Activated T-cell treated with anti-CD3 and anti-CD28 coated beads, Interleukin-2, amount 50 U/mL, for 72 hours (primary cell): ENCODE data around the gene CHPF. TPM values are rescaled to one million over a fixed set of nuclear protein-coding genes. Genes with fewer than 3 reads are reported as not detected.

Experiments used
- ATAC-seq, 2 donors: fragments of 150-1000 bp; cut with Tn5 transposase; replicated peaks in 1 of 2; 2 replicates each; pipeline ENCODE4 v1.10.0; 2021; ENCODE audit warnings: moderate library complexity in 2 of 2, mild to moderate bottlenecking in 1 of 2
- DNase-seq, 2 donors: peaks; one replicate each; pipeline ENCODE4 v3.0.0; 2021 to 2022; ENCODE audit warnings: mixed read lengths in 1 of 2
- H3K27ac Mint-ChIP-seq: one replicate; pipeline ENCODE4 v1.8.0; 2022; ENCODE audit warnings: mild to moderate bottlenecking, moderate library complexity, mixed read lengths
- H3K27me3 Mint-ChIP-seq: one replicate; pipeline ENCODE4 v1.8.0; 2022; ENCODE audit warnings: low read depth, mixed read lengths
- H3K36me3 Mint-ChIP-seq, 2 donors: one replicate each; pipeline ENCODE4 v1.8.0; 2022; ENCODE audit warnings: mixed read lengths in 2 of 2, mild to moderate bottlenecking in 1 of 2; ENCODE audit not compliant: insufficient read depth in 2 of 2
- H3K4me1 Mint-ChIP-seq: one replicate; pipeline ENCODE4 v1.8.0; 2022; ENCODE audit warnings: low read depth, mixed read lengths
- H3K4me3 Mint-ChIP-seq, 2 donors: one replicate each; pipeline ENCODE4 v1.8.0; 2022; ENCODE audit warnings: mild to moderate bottlenecking in 2 of 2, mixed read lengths in 2 of 2, moderate library complexity in 2 of 2
- H3K9me3 Mint-ChIP-seq, 2 donors: one replicate each; pipeline ENCODE4 v1.8.0; 2022; ENCODE audit warnings: mixed read lengths in 2 of 2
- total RNA-seq, 2 donors: library from RNA; stranded (reverse); gene quantifications; one replicate each; pipeline ENCODE4 v1.2.3, GENCODE V29; 2022

The CHPF gene
- total RNA-seq, 2 donors from 2014 or later = 24.7 to 25.5 TPM

DNA sequence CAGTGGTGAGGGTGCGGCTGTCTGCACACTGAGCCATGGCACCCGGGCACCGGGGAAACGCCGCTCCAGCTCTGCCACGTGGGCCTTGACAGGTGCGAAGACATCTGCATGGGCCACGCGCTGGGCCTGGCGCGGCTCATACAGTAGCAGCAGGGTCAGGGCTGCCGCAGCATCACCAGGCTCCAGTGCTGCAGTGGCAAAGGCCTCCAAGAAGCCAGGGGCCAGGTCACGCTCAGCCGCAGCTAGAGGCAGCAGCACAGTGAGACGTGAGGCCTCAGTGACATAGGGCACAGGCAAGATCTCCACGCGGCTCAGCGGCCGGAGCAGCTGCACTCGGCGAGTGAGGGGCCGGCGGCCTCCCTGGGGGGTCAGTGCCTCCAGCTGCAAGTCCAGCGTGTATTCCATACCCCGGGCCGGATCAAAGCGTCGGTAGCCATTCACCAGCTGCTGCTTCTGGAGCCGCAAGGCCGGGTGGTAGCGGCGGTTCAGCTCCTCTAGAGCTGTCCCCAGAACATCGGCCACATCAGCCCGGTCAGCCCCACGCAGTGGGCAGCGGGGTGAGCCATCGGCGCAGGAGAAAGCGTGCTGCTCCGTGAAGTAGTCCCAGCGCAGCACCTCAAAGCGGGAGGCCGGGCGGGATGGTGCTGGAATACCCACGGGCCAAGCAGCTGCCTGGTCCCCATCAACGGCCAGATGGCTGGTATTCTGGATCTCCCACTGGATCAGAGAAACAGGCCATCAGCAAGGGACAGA lies 3.5 kb downstream of the CHPF start:
- no peak overlapping the region for H3K4me3 Mint-ChIP-seq
- H3K27ac Mint-ChIP-seq = no peak overlapping the region
- H3K27me3 Mint-ChIP-seq = peaks cover 9% of the 10 kb centered on the region
- H3K36me3 Mint-ChIP-seq = peaks cover 0 to 2% of the 10 kb centered on the region in 2 donors
- H3K4me1 Mint-ChIP-seq = peaks cover 20% of the 10 kb centered on the region
- ATAC-seq (no peak), DNase-seq (no peak)
- H3K9me3 Mint-ChIP-seq = no peaks in the 10 kb centered on the region

DNA sequence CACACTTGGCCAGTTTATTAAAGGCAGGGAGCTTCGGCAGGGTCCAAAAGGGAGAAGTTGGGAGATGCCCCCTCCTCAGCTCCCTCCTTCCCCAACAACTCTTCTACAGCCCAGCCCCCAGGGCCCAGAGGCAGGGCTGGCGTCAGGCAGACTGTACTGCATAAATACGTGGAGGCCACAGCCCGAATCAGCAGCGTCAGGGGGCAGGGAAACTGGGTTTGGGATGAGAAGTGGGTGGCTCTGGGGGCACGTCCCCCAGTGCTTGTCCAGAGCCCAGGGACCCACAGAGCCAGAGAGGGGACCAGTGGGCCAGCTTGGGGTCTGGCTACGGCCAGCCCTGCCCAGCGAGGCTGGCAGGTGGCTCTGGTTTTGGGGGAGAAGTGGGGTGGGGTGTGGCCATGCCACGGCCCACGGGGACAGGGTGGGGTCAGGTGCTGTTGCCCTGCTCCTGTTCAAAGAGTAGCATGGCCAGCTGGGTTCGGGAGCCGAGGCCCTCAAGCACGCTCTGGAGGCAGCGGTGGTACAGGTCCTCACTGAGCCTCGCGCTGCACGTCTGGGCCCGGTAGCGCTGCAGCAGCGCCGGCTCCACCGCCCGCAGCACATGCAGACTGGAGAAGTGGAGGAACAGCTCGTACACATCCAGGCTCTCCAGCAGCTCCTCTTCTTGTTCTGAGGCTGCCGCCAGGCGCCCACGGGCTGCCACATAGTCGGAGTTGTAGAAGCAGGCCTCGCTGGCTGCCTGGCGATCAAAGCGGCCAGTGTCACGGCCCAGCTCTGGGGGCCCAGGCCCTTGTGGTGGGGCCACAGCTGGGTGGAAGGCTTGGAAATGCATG lies 4.4 kb downstream of the CHPF start:
- peaks cover 0 to 2% of the 10 kb centered on the region in 2 donors for H3K36me3 Mint-ChIP-seq
- H3K27ac Mint-ChIP-seq = no peak overlapping the region
- no peaks in the 10 kb centered on the region for H3K9me3 Mint-ChIP-seq
- no peak overlapping the region for H3K4me3 Mint-ChIP-seq
- peaks cover 12% of the 10 kb centered on the region for H3K4me1 Mint-ChIP-seq
- DNase-seq = no peak
- ATAC-seq = no peak
- H3K27me3 Mint-ChIP-seq = no peaks in the 10 kb centered on the region

DNA sequence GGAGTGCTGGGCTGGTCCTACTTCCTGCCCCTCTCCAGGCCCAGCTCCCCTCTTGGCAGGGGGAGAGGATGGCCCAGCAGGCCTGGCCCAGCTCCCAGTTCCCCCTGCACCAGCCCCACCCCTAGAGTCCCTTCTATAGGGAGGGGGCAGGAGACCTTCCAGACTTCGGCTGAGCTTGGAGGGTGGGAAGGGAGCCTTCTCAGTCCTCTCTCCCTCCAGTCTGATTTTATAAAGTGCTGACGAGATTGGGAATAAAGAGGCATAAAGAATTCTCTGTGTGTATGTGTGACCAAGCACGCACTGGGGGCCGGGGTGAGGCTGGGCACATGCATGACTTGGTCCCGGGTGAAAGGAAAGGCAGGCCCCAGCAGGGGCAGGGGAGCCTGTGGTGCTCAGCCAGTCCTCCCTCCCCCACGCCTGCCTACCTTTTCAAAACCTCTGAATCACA lies 5.1 kb downstream of the CHPF start:
- Mint-ChIP-seq H3K27ac (no peak overlapping the region), H3K27me3 (no peaks in the 10 kb centered on the region), H3K9me3 (no peaks in the 10 kb centered on the region), H3K4me3 (no peak overlapping the region), H3K4me1 (peaks cover 10% of the 10 kb centered on the region), H3K36me3 (peaks cover 0 to 2% of the 10 kb centered on the region in 2 donors)
- ATAC-seq (no peak), DNase-seq (no peak)

DNA sequence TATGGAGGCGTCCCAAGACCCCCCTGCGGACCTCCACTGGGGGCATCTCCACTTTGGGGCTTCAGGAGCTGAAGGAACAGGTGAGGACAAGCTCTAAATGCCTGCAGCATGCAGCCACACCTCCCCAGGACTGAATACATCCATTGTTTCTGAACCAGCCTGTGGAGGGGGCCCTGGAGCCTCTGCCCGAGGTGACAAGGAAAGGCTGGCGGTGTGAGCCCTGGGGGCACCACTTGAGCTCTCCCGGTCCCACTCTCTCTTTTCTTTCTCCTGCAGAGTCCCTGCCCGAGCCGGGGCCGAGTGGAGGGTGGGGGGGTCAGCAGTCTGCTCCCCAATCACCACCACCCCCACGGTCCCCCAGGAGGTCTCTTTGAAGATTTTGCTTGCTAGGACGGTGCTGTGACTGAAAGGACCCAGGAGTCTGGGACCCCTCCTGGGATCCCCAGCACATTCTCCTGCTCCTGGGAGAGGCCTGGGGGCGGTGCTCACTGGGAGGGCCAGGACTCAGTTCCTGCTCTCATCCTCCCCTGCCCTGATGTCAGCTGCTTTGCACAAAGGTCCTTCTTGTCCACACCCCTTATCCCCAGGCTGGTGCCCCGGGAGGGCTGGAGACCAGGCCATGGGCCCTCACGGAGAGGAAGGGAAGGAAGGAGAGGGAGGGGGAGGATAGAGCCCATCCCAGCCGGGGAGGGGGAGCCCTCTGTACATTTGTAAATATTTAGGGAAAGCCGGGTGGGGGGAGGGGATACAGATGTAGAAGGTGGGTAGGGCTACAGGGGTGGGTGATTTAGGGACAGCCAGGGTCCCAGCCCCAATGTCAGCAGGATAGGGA lies 5.7 kb downstream of the CHPF start:
- Mint-ChIP-seq H3K27me3 (no peaks in the 10 kb centered on the region), H3K36me3 (peaks cover 0 to 2% of the 10 kb centered on the region in 2 donors), H3K27ac (no peak overlapping the region), H3K4me3 (no peak overlapping the region), H3K9me3 (no peaks in the 10 kb centered on the region), H3K4me1 (peaks cover 10% of the 10 kb centered on the region)
- ATAC-seq (no peak), DNase-seq (no peak)

DNA sequence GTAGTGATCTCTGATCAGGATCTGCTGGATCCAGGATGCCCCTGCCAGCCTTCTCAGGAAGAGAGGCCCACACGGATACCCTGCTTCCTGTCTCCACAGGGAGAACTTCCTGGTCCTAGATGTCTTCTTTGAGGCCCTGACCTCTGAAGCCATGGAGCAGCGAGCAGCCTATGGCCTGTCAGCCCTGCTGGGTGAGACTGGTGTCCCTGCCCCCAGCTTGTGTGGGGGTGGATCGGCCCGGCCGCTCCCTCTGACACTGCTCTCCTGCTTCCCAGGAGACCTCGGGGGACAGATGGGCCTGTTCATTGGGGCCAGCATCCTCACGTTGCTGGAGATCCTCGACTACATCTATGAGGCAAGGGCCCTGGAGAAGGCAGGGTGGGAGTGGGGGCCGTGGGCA lies 6.6 kb downstream of the CHPF start:
- Mint-ChIP-seq H3K9me3 (no peaks in the 10 kb centered on the region), H3K27me3 (no peaks in the 10 kb centered on the region), H3K4me1 (peaks cover 3% of the 10 kb centered on the region), H3K36me3 (peaks cover 0 to 2% of the 10 kb centered on the region in 2 donors), H3K27ac (no peak overlapping the region), H3K4me3 (no peak overlapping the region)
- DNase-seq (no peak), ATAC-seq (no peak)

DNA sequence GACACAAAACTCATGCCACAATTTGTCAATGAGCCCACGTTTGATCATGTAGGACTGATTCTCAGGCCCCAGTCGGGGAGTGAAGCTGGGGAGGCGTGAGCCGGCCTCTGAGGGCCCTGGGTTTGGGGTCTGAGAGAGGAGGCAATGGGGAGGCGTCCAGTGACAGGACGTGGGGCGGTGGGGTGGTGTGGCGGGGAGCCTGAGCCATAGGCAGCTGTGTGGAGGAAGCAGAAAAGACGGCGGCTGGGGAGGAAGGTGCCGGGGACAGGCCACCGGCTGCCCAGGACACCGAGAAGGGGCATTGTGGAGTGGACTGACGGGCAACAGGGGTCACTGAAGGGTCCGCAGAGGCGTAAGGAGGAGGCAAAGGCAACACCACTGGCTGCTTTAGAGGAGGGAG lies 7.2 kb downstream of the CHPF start:
- Mint-ChIP-seq H3K4me1 (no peaks in the 10 kb centered on the region), H3K4me3 (no peak overlapping the region), H3K9me3 (no peaks in the 10 kb centered on the region), H3K27me3 (peaks cover 3% of the 10 kb centered on the region), H3K27ac (no peak overlapping the region), H3K36me3 (peaks cover 0 to 2% of the 10 kb centered on the region in 2 donors)
- no peak for DNase-seq
- ATAC-seq = no peak

DNA sequence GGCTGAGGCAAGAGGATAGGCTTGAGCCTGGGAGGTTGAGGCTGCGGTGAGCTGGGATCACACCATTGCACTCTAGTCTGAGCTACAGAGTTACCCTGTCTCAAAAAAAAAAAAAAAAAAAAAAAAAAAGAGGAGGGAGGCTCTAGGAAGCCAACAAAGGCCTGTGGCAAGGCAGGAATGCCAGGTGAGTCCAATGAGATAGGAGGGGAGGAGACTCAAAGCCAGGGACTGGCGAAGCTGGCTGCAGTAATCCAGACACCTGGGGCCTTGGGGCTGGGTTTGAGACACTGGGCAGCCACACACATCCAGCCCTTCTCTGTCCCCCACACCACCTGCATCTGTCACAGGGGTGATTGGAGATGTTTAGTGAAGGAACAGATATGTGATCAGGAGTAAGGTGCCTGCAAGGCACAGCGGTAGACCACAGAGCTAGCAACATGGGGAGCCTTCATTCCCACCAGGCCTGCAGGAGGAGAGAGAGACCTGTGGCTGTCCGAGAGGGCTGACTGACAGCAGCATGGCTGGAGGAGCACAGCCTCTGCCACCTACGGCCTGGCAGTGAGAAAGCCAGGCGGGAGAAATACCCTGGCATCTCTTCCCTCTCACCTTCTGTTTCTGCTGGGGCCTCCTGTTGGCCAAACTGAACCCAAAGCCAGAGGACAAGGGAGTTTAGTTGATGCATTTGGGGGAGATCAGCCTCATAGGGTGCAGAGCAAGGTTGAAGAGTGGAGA lies 9.5 kb downstream of the CHPF start:
- H3K4me3 Mint-ChIP-seq = no peak overlapping the region

DNA sequence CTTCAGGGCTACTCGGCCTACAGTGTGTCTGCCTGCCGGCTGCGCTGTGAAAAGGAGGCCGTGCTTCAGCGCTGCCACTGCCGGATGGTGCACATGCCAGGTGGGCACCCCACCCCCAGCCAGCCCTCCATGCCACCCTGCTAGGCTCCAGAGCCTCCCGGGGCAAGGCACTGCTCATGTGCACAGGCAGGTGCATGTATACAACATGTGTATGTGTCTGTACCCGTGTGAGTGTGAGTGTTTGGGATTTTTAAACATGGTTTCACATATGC lies 11.3 kb downstream of the CHPF start:
- Mint-ChIP-seq H3K9me3 (no peaks in the 10 kb centered on the region), H3K27me3 (peaks cover 44% of the 10 kb centered on the region), H3K4me3 (no peak overlapping the region), H3K36me3 (no peaks in the 10 kb centered on the region), H3K4me1 (peaks cover 7% of the 10 kb centered on the region), H3K27ac (no peak overlapping the region)
- ATAC-seq (no peak), DNase-seq (no peak)

More for the DNA sequence above, 9.5 kb downstream of the CHPF start:
- no peak for ATAC-seq
- peaks cover 7% of the 10 kb centered on the region for H3K4me1 Mint-ChIP-seq
- DNase-seq = no peak
- H3K27me3 Mint-ChIP-seq = peaks cover 26% of the 10 kb centered on the region
- H3K27ac Mint-ChIP-seq = no peak overlapping the region
- H3K36me3 Mint-ChIP-seq = no peaks in the 10 kb centered on the region
- H3K9me3 Mint-ChIP-seq = no peaks in the 10 kb centered on the region

DNA sequence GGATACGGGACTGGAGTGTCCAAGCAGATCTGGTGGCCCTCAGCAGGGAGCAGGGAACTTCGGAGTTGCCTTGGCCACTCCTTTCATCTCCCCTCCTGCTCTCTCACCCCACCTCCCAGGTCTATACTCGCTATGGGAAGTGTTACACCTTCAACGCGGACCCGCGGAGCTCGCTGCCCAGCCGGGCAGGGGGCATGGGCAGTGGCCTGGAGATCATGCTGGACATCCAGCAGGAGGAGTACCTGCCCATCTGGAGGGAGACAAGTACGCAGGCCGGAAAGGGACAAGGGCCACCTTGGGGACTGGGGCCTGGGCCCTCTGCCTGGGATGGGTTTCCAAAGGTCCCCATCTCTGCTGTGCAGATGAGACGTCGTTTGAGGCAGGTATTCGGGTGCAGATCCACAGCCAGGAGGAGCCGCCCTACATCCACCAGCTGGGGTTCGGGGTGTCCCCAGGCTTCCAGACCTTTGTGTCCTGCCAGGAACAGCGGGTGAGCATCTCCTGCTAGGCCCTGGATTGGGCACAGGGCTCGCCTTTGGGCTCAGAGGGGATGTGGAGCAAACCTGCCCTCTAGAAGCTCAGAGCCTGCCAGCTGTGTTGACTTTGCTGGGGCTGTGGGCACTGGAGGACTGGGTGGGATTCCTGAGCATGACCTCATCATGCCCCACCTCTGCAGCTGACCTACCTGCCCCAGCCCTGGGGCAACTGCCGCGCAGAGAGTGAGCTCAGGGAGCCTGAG lies 11.8 kb downstream of the CHPF start:
- Mint-ChIP-seq H3K36me3 (no peaks in the 10 kb centered on the region), H3K27ac (no peak overlapping the region), H3K4me1 (peaks cover 7% of the 10 kb centered on the region), H3K4me3 (no peak overlapping the region), H3K9me3 (no peaks in the 10 kb centered on the region), H3K27me3 (peaks cover 48% of the 10 kb centered on the region)
- ATAC-seq (no peak), DNase-seq (no peak)

DNA sequence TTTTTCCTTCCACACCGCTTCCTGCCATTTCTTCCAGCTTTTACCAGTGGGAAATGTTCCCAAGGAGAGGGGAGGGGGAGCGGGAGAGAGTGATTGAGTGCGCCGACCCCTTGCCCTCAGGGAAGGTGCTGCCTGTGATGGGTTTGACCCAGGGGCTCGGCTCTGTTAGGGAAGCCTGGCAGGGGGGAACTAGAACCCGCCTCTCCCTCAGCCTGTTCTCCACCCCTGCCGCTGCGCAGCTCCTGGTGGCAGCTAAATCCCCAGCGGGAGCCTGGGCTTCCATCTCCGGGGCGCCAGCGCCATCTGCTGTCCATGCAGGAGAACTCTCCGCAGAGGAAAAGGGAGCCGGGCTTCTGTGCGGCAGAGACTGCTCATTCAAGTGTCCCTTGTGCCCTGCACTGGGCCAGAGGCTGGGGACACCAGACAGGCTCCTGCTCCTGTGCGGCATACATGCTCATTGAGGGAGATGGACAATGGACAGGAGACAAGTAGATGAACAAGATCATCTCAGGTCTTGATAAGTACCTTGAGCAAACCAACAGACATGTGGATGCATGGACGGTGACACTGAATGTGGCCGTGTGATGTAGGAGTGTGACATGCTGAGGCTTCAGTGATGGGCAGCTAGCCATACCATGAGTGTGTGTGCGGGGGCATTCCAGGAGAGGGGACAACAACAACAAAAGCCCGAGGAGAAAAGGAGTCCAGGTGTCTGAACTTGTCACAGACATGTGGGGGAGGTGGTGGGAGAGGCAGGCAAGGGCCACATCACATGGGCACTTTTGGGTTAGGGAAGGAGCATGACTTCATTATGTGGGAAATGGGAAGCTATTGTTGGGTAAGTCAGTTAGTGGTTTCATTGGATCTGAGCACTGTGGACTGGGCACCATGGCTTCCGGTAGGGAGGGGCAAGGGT lies 13.3 kb downstream of the CHPF start:
- ATAC-seq (peak; percentile 90 to 91), DNase-seq (peak; percentile 88 to 90)
- Mint-ChIP-seq H3K27ac (no peak overlapping the region), H3K36me3 (no peaks in the 10 kb centered on the region), H3K4me1 (peaks cover 7% of the 10 kb centered on the region), H3K4me3 (no peak overlapping the region), H3K27me3 (peaks cover 62% of the 10 kb centered on the region), H3K9me3 (no peaks in the 10 kb centered on the region)

DNA sequence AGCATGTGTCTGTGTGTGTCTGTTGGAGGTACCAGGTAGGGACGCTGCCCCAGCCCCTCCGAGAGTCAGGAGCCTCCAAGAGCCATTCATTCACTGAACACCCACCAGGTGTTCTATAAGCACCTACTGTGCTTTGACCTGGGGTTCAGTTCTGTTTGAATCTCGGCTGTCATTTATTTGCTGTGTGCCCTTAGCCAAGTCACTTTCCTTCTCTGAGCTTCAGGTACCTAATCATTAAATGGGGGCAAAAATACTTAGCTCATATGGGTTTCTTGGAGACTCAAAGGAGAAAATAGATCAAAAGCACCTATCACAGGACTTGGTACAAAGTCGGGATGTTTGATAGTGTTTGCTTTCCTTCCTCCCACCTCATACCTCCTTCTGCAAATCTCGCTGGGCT lies 16.1 kb downstream of the CHPF start:
- H3K9me3 Mint-ChIP-seq = no peaks in the 10 kb centered on the region
- peaks cover 14% of the 10 kb centered on the region for H3K4me1 Mint-ChIP-seq
- peaks cover 83% of the 10 kb centered on the region for H3K27me3 Mint-ChIP-seq
- H3K27ac Mint-ChIP-seq = no peak overlapping the region
- DNase-seq (no peak), ATAC-seq (no peak)
- H3K4me3 Mint-ChIP-seq = no peak overlapping the region
- H3K36me3 Mint-ChIP-seq = no peaks in the 10 kb centered on the region
